IPS-NIHi11 (cell line): ENCODE results near the gene LUC7L3.

ENCODE experiments used
- DNase-seq: peaks from one replicate; pipeline ENCODE4 v3.0.0; 2012; ENCODE audit warnings: mixed read lengths, low spot score

The LUC7L3 gene

DNA sequence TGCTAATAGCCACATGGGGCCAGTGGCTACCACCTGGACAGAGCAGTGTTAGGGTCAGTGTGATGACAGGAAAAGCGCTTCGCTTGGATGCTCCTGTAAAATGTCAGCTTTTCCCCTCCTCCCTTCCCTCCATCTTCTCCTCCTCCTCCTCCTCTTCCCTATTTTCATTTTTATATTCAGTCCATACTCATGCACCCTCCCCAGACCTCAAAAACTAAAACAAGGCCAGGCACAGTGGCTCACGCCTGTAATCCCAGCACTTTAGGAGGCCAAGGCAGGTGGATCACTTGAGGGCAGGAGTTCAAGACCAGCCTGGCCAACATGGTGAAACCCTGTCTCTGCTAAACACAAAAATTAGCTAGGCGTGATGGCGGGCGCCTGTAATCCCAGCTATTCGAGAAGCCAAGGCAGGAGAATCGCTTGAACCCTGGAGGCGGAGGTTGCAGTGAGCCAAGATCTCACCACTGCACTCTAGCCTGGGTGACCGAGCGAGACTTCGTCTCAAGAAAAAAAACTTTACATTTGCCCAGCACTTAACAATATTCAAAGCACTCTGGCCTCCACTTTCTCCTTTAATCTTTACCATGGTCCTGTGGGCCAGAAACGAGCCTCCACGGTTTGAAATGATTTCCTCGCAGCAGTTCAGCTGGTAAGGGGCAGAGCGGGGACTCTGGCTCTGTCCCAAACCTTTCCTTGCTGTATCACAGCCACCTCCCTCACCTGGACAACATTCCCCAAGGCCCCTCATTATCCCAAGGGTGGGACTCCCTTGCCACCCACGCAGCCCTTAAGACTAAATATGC, 33.5 kb upstream of the LUC7L3 start:
- no peak for DNase-seq

DNA sequence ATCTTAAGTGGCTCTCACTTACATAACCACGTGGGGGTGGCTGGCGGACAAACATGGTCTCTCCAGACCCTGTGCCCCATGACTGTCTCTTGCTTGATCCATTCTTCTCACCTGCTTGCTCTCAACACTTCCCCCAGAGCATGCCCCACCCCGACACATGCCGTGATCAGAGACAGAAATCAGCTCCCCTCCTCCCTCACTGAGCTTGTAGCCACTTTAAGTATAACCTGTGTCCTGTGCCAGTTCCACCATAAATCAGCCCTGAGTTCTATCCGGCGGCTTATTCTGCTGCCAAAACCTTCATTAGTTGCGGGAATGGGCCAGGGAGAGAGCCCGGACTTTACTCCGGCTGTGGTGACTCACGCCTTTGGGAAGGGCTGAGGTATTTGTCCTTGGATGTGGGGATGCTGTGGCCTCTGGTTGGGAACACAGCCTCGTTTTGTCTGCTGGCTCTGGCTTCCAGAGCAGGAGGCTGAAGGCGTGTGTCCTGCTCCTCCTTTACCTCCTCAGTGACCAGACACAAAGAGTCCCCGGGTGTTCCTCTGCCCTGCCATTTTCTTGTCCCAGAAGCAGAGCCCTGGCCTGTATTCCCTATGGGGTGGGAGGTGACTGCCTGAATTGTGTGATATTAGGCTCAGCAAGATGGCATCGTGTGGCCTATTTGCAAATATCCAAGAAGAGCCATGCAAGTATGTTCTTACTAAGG, 32.8 kb upstream of the LUC7L3 start:
- DNase-seq: no peak

DNA sequence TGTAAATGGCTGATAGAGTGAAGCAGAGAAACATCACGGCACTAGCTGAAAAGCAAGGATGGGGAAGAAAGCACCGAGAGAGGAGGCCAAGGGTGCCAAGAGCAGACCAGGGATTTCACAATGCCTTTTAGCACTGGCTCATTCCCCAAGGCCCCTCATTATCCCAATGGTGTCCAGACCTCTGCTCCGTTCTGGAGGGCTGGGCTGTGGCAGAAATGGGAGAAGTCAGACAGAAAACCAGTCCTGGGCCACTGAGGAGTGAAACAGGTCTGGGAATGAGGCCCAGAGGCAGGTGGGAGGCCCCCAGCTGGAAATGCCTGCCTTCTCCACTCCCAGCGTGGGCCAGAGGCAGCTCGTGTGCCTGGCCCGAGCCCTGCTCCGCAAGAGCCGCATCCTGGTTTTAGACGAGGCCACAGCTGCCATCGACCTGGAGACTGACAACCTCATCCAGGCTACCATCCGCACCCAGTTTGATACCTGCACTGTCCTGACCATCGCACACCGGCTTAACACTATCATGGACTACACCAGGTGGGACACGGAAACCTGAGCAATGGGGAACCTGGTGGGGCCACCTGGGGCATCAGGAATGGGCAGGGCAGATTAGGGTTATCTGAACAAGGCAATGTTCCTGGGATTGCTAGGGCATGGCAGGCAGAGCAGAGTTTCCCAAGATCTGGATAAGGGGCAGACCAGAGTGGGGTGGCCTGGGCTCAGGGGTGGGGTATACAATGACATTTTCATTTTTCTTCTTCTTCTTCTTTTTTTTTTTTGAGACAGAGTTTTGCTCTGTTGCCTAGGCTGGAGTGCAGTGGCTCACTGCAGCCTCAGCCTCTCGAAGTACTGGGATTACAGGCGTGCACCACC, 32.0 kb upstream of the LUC7L3 start:
- DNase-seq: peak; percentile 52

DNA sequence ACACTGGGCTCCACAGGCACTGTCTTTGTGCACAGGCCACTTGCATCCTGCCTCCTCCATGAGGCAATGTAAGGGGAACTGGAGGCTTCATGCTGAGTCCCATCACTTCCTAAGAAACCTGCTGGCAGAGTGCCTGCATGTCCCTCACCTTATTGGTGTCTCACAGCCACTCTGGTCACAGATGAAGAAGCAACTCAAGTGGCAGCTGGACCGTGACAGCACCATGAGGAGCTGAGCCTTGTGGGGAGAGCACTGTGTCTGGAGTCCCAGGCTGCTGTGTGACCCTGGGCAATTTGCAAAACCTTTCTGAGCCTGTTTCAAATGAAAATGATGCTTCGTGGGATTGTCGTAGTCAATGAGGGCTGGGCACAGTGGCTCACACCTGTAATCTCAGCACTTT, 31.2 kb upstream of the LUC7L3 start:
- no peak for DNase-seq

DNA sequence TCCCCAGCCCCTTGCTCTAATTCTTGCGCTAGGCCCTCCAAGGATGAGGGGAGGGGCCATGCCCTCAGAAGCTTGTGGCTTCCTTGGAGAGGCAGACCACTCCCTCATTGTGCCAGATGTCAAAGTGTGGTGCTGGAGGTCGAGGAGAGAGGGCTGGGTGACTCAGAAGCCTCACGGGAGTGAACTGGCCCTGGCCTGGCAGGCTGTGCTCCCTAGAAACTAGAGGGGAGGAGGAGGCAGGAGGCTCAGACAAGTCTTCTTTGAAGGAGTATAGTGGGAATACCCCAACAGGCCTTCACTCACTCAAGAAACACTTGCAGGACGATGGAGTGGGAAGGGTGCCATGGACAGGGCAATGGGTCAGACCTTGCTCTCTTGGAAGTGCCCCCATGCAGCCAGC, 30.2 kb upstream of the LUC7L3 start:
- no peak for DNase-seq

DNA sequence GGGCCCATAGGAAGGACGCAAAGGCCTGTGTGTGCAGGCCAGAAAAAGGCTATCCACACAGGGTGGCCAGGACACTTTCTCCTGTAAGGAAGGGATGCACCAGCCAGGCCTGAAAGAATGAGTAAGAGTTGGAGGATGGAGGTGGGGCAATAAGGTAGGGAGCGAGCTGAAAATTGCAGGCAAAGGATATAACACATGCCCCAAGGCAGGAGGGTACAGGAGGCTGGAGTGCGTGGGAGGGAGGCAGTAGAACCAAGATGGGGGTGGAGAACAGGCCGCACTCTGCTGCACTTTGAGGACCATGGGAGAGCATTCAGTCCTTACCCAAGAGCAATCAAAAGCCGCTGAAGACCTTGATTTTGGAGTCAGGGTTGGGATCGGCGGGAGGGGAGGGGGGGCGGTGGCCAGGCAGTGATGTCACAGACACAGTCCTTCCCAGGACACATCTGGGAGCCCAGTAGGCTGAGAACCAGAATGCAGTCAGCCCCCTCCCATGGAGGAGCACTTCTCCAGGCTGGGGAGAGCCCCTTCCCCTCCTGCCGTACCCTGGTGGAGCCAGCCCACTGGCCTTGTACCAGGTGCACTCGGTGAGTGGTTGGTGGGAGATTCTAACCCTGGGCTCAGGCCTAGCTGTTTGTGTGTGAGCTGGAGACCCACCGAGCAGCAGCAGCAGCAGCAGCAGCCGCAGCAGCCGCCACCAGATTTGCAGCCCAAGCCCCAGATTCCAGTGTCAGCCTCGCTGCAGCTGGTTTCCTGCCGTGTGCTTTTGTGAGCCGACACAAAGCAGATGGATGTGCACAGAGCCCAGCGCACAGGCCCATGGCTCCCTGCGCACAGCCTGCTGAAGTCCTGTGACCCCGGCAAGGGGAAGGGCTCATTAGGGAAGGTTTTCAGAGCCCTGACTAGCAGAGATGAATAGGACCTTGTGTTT, 29.2 kb upstream of the LUC7L3 start:
- peak; percentile 43 for DNase-seq

GRCh38 chr17:50690887-50691549, 28.4 kb upstream of the LUC7L3 start:
- no peak for DNase-seq

DNA sequence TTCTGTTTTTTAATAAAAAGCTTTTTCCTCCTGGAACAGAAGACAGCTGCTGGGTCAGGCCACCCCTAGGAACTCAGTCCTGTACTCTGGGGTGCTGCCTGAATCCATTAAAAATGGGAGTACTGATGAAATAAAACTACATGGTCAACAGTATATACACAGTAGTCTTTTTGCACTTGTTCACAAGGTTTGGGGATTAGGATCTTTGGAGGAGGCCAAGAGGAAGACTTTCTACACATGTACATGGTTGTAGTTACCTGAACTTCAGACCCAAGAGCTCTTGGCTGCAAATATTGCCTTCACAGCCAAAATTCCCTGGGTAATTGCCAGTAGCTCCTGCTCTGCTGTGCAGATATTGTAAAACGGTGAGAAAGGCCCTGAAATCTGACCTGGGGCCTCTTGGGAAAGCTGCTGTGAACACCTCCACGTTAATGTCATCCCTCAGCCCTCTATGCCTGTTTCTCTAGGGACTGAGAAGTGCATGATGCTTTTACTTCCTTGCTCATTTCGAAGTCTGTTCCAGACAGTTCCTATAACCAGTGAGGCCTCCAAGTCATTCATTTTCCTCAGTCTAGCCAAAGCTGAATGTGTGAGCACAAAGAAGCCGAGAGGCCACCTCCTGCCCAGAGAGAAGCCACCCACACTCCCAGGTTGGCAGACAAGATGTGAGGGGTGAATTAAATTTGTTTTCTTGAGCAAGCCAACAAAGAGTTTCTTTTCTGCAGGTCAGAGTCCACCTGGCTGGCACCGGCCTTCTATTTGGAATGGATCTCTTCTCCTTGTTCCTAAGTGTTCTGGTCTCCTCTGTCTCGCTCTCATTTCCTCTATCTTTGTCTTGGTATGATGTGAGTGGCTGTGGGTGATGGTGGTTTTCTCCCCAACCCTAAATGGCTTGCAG, 27.6 kb upstream of the LUC7L3 start:
- DNase-seq: no peak

DNA sequence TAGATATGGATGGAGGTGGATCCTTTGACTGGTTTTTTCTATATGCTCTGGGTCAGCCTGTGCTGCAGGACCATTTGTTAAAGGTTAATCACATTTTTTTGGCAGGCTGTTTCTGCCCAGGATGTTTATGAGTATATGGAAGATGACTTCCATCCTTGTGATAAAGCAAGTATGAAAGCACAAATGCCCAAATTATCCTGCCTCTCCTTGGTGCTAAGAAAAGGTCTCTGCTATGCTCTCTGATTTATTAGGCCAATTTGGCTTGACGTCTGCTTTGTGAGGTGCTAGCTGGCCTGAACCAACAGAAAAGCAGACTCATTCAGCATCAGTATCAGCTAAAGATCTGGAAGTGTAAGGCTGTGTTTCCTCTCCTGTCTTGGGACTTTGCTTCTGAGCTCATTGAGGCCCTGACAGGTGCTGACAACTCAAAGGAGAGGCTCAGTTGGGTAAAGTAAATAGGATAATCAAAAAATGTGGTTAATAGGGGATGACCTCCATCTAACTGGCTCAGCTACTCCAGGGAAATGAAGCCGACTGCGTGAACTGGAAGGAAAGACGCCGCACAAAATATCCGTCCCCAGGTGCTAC, 26.9 kb upstream of the LUC7L3 start:
- no peak for DNase-seq

GRCh38 chr17:50693036-50693682, 26.2 kb upstream of the LUC7L3 start:
- DNase-seq: no peak

DNA sequence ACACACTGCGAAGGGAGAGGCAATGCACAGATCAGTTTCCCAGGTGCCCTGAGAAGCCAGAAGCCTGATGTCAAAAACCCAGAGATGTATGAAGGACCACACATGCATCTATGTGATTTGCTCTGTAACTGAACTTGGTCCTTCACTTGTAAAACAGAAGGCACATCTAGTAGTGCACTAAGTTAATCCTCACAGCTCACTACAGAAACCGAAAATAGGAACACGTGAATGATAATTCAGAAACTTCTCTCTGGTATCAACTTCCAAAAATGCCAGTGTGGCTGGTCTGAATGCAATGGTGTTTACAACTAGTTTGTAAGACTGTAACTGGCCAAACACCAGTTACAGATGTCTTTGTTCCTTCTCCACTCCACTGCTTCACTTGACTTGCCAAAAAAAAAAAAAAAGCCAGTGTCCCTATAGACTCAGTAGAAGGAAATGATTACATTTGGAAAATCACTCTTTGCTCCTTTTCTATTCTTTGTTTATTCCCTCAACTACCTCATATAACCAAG, 23.0 kb upstream of the LUC7L3 start:
- DNase-seq: no peak

GRCh38 chr17:50697062-50697461, 22.3 kb upstream of the LUC7L3 start:
- no peak for DNase-seq

DNA sequence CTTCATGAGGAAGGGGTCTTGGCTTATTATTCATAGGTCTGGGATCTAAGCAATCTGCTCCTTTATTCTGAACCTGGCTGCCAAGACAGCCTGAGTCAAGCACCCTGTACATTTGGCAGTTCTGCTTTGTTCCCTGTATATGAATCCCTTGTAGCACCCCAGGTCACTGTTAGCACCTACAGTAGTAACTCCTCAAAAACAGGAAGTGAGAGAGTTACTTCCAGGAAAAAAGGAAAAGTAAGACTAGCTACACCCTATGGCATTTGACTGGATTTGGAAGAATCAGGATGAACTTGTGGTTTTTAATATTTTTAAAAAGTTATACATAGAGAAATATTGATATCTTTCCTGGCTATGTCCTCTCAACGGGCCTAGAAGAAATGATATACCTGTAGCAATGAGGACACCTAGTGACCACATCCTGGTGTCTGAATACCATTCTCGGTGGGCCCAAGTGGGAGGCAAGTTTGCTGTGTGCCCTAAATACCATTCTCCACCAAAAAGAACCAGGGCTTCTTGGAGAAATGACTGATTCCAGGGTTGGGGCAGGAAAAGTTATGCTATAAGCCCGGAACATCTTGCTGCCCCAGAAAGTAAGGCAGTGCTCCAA, 21.6 kb upstream of the LUC7L3 start:
- DNase-seq: no peak

DNA sequence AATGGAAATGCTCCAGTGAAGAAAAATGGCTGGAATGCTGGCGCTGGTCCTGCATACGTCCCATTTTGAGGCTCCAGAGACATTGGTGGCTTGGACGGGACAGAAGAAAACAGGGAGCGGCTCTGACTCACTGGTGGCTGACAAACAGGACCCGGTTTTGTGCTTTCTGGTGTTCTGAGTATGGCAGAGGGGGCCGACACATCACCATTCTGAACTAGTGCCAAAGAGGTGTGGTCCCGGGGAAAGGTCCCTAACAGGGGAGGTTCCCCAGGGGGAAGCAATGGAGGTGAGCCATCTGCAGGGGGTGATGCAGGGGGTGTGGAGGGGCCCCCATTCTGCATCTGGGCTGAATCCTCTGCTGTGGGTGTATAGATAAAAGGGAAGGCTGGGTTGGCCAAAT, 20.0 kb upstream of the LUC7L3 start:
- no peak for DNase-seq

DNA sequence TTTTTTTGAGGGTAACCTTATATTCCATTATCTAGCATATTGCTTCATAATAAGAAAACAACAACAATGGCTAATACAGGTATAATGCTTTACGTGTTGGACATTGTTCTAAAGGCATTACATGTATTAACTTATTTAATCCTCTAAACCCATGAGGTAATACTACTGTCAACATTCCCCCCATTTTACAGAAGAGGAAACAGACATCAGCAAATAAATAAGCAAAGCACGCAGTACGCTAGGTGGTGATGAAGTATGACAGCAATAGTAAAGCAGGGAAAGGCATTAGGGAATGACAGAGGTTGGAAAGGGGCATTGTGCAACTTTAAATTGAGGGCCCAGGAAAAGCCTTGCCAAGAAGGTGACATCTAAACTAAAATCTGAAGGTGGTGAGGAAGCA, 16.2 kb upstream of the LUC7L3 start:
- no peak for DNase-seq

- DNase-seq: peak; percentile 92
These were observed 11.9 kb upstream of the LUC7L3 start, which contains the start of gene ANKRD40 for GRCh38 chr17:50707289-50708049. TSS of gene ANKRD40 (minus strand) at chr17:50707914. CDS start at chr17:50707654, 260 bp downstream.
